Chondrocyte (in vitro differentiated cells): ENCODE measurements around the gene SDHAF2. TPM values are rescaled to one million over a fixed set of nuclear protein-coding genes. Genes with fewer than 3 reads are reported as not detected.

Experiments
- DNase-seq: peaks from one replicate; pipeline ENCODE4 v3.0.0; 2021; ENCODE audit warnings: mixed read lengths, low spot score
- H3K27ac Mint-ChIP-seq: one replicate; pipeline ENCODE4 v1.8.0; 2021; ENCODE audit warnings: mild to moderate bottlenecking, moderate library complexity, mixed read lengths; ENCODE audit not compliant: unreplicated experiment
- H3K27me3 Mint-ChIP-seq: 2 replicates; pipeline ENCODE4 v1.8.0; 2021; ENCODE audit warnings: low read depth, mixed read lengths
- H3K36me3 Mint-ChIP-seq: 2 replicates; pipeline ENCODE4 v1.8.0; 2021; ENCODE audit warnings: low read depth, mixed read lengths
- H3K4me1 Mint-ChIP-seq: 2 replicates; pipeline ENCODE4 v1.8.0; 2021; ENCODE audit warnings: low read depth, mild to moderate bottlenecking, mixed read lengths
- H3K4me3 Mint-ChIP-seq: one replicate; pipeline ENCODE4 v1.8.0; 2021; ENCODE audit warnings: mild to moderate bottlenecking, moderate library complexity, mixed read lengths; ENCODE audit not compliant: unreplicated experiment
- H3K9me3 Mint-ChIP-seq: 2 replicates; pipeline ENCODE4 v1.8.0; 2021; ENCODE audit warnings: low read depth, mixed read lengths
- CTCF ChIP-seq: fragments of 200-600 bp; sonication (generic); IDR thresholded peaks from 2 replicates; pipeline ENCODE4 v1.5.0; 2021; ENCODE audit warnings: antibody characterized with exemption, mild to moderate bottlenecking, moderate library complexity
- total RNA-seq: library from RNA; stranded (reverse); gene quantifications from 3 replicates; pipeline ENCODE4 v1.2.1, GENCODE V29; 2021

Gene SDHAF2
- total RNA-seq, 1 donor from 2014 or later: 34.8 TPM

- no peak for TF ChIP-seq CTCF
- H3K4me1 Mint-ChIP-seq: peaks cover 38% of the 10 kb centered on the region
- no peak for DNase-seq
- no peaks in the 10 kb centered on the region for H3K27me3 Mint-ChIP-seq
- H3K36me3 Mint-ChIP-seq: peaks cover 22% of the 10 kb centered on the region
- no peaks in the 10 kb centered on the region for H3K9me3 Mint-ChIP-seq
- H3K27ac Mint-ChIP-seq: peak overlapping the region; percentile 92
- peak overlapping the region; percentile 26 for H3K4me3 Mint-ChIP-seq
Observed at GRCh38 chr11:61404641-61405040, 25.3 kb upstream of the SDHAF2 start.

DNA sequence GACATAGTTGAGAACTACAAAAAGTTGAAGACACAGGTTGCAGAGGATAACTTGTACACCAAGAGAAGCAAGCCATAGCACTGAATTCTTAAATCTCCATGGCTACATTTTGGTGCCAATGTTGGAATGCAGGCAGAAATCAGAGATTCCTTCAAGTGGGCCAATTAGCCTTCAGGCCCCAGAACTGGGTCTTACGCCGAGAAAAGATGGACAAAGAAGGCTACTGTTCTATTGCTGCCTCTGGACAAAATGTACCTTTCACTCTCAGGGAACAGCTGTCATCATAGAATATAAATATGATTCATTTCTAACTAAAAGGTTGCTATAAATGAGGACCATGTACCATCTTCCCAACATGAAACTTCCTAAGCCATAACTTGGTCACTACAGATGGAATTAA lies 23.9 kb upstream of the SDHAF2 start:
- Mint-ChIP-seq H3K9me3 (no peaks in the 10 kb centered on the region), H3K27me3 (no peaks in the 10 kb centered on the region), H3K27ac (peak overlapping the region; percentile 67), H3K36me3 (peaks cover 25% of the 10 kb centered on the region), H3K4me1 (peaks cover 38% of the 10 kb centered on the region), H3K4me3 (no peak overlapping the region)
- no peak for TF ChIP-seq CTCF
- DNase-seq: no peak

- Mint-ChIP-seq H3K9me3 (no peaks in the 10 kb centered on the region), H3K27ac (peak overlapping the region; percentile 65), H3K4me1 (peaks cover 38% of the 10 kb centered on the region), H3K4me3 (no peak overlapping the region), H3K36me3 (peaks cover 34% of the 10 kb centered on the region), H3K27me3 (no peaks in the 10 kb centered on the region)
- DNase-seq: no peak
- TF ChIP-seq CTCF: no peak
Observed at GRCh38 chr11:61406991-61407728, 22.8 kb upstream of the SDHAF2 start.

DNA sequence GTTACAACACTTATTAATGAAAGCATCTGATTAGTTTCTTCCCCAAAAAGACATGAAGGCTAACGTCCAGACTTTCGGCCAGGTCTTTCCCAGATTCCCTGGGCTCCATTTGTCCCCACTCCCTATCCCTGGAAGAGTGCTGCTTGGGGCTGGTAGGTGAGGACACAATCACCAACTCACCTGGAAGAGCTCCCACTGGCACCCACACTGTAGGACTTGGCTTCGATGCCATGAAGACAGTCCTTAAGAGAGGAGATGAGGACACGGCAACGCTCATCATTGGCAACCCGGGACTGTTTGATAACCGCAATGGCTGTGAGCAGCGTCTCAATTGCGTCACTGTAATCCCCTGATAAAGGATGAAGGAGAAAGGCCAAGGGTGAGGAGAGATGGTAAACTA lies 18.3 kb upstream of the SDHAF2 start:
- no peaks in the 10 kb centered on the region for H3K9me3 Mint-ChIP-seq
- TF ChIP-seq CTCF: no peak
- no peak overlapping the region for H3K4me3 Mint-ChIP-seq
- H3K27ac Mint-ChIP-seq: peak overlapping the region; percentile 70
- no peaks in the 10 kb centered on the region for H3K27me3 Mint-ChIP-seq
- no peak for DNase-seq
- H3K4me1 Mint-ChIP-seq: peaks cover 20% of the 10 kb centered on the region
- peaks cover 44% of the 10 kb centered on the region for H3K36me3 Mint-ChIP-seq

DNA sequence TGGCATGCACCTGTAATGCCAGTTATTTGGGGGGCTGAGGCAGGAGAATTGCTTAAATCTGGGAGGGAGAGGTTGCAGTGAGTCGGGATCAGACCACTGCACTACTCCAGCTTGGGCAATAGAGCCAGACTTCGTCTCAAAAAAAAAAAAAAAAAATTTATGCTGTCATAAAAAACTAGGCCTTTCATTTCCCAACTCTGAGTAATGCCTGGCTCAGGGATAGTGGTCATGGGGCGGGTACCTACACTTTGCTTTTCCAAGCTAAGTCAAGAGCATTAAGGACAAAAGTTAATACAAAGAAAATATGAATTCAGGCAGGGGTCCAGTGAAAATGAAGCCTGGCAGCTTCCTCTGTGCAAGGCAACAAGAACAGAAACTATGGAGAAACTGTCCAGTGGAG lies 16.4 kb upstream of the SDHAF2 start:
- peaks cover 37% of the 10 kb centered on the region for H3K36me3 Mint-ChIP-seq
- H3K27me3 Mint-ChIP-seq: no peaks in the 10 kb centered on the region
- H3K27ac Mint-ChIP-seq: peak overlapping the region; percentile 97
- no peak for TF ChIP-seq CTCF
- H3K4me1 Mint-ChIP-seq: peaks cover 17% of the 10 kb centered on the region
- H3K4me3 Mint-ChIP-seq: no peak overlapping the region
- DNase-seq: no peak
- no peaks in the 10 kb centered on the region for H3K9me3 Mint-ChIP-seq
